ENCODE data around the gene FANCD2. TPM values are rescaled to one million over a fixed set of nuclear protein-coding genes. Genes with fewer than 3 reads are reported as not detected.
"Not testable (repeated sequence)": the region's sequence is repeated elsewhere in the genome, so short reads cannot be mapped to it uniquely, and the experiment has no call there.

FANCD2 gene
- total RNA-seq, 4 donors from 2014 or later, result 4.6 to 38.0 (median 7.7) TPM

DNA sequence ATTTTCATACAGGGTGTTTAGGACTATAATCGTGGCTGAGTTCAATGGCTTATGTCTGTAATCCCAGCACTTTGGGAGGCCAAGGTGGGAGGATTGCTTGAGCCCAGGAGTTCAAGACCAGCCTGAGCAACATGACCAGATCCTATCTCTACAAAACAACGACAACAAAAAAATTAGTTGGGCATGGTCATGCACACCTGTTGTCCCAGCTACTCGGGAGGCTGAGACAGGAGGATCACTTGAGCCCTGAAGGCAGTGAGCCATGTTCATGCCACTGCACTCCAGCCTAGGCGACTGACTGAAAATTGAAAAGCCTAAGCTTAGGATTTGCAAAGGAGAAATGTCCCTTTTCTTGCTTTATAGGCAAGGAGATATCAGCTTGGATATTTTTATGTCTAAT, 90.7 kb downstream of the FANCD2 start:
- DNase-seq, result no peak

DNA sequence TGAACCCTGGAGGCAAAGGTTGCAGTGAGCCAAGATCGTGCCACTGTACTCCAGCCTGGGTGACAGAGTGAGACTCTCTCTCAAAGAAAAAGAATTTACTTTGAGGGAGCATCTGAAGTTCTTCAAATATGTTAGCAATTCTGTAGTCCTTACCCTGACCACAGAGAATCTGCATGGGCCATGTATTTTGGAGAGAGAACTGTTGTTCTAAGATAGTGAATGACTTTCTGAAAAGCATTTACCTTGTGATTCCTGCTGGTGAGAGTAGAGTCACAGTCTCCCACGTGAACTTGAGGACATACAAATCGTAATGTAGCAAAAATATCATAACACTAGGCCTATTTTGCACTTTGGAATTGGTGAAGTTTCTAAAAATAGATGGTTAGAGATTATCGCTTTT, 93.1 kb downstream of the FANCD2 start:
- no peak overlapping the region for H3K4me3 ChIP-seq
- no peak for DNase-seq
- H3K27ac ChIP-seq, result no peak overlapping the region
- no peaks in the 10 kb centered on the region for H3K9me3 ChIP-seq
- H3K36me3 ChIP-seq, result no peaks in the 10 kb centered on the region
- H3K4me1 ChIP-seq, result peaks cover 0 to 18% (median 3%) of the 10 kb centered on the region in 4 donors
- no peak for TF ChIP-seq POLR2A (IDR thresholded peaks at IDR 0.05)
- TF ChIP-seq, protein P1, sequence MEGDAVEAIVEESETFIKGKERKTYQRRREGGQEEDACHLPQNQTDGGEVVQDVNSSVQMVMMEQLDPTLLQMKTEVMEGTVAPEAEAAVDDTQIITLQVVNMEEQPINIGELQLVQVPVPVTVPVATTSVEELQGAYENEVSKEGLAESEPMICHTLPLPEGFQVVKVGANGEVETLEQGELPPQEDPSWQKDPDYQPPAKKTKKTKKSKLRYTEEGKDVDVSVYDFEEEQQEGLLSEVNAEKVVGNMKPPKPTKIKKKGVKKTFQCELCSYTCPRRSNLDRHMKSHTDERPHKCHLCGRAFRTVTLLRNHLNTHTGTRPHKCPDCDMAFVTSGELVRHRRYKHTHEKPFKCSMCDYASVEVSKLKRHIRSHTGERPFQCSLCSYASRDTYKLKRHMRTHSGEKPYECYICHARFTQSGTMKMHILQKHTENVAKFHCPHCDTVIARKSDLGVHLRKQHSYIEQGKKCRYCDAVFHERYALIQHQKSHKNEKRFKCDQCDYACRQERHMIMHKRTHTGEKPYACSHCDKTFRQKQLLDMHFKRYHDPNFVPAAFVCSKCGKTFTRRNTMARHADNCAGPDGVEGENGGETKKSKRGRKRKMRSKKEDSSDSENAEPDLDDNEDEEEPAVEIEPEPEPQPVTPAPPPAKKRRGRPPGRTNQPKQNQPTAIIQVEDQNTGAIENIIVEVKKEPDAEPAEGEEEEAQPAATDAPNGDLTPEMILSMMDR (IDR thresholded peaks at IDR 0.05), result no peak
- no peaks in the 10 kb centered on the region for H3K27me3 ChIP-seq

More for the DNA sequence above, 90.7 kb downstream of the FANCD2 start:
- H3K4me3 ChIP-seq, result peak overlapping the region in 1 of 4 donors; percentile 90
- H3K9me3 ChIP-seq, result no peaks in the 10 kb centered on the region
- no peak for TF ChIP-seq POLR2A (IDR thresholded peaks at IDR 0.05)
- TF ChIP-seq, protein P1 (IDR thresholded peaks at IDR 0.05), result no peak
- H3K27me3 ChIP-seq, result no peaks in the 10 kb centered on the region
- H3K4me1 ChIP-seq, result peaks cover 0 to 18% (median 3%) of the 10 kb centered on the region in 4 donors
- no peak overlapping the region for H3K27ac ChIP-seq
- no peaks in the 10 kb centered on the region for H3K36me3 ChIP-seq

DNA sequence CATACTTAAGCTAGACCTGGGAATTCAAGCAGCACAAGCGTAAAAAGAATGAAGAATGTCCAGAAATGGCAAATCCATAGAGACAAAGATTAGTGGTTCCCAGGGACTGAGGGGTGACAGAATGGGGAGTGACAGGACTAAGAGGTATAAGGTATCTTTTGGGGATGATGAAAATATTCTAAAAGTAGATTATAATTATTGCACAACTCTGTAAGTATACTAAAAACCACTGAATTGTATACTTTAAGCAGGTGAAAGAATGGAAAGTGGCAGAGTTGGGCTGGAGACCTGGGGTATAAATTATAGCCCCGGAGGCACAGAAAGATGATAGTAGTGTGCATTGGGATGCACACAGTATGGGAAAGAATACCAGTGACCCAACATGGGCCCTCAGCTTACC, 94.8 kb downstream of the FANCD2 start:
- Histone ChIP-seq H3K9me3 (no peaks in the 10 kb centered on the region), H3K36me3 (peaks cover 0 to 15% (median 0%) of the 10 kb centered on the region in 3 donors), H3K4me1 (peaks cover 0 to 18% (median 3%) of the 10 kb centered on the region in 4 donors)

DNA sequence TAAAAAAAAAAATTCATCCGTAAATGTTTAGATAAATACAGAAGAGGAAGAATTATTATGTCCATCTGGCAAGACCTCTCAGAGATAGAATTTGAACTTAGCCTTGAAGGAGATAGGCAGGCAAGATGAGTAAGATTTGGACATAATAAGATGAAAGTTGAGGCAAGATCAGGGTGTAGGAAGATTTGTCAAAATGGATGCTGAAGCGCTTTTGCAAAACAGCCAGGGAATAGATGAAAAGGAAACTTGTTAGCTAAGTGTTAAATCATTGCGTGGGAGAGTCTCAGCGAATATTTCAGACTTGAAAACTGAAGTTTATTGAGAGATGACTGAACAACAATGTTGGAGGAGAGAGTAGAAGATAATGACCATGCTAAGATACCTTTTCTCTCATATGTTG, 96.5 kb downstream of the FANCD2 start:
- peaks cover 0 to 32% (median 0%) of the 10 kb centered on the region in 3 donors for H3K36me3 ChIP-seq
- H3K9me3 ChIP-seq, result no peaks in the 10 kb centered on the region
- H3K4me1 ChIP-seq, result peaks cover 0 to 4% (median 0%) of the 10 kb centered on the region in 4 donors
- no peak for DNase-seq
- no peak overlapping the region for H3K4me3 ChIP-seq
- H3K27me3 ChIP-seq, result no peaks in the 10 kb centered on the region
- no peak for TF ChIP-seq POLR2A (IDR thresholded peaks at IDR 0.05)
- TF ChIP-seq, protein P1 (IDR thresholded peaks at IDR 0.05), result no peak
- no peak overlapping the region for H3K27ac ChIP-seq

More for the DNA sequence above, 94.8 kb downstream of the FANCD2 start:
- Histone ChIP-seq H3K27me3 (no peaks in the 10 kb centered on the region), H3K27ac (no peak overlapping the region), H3K4me3 (no peak overlapping the region)
- DNase-seq, result no peak
- TF ChIP-seq, protein P1 (IDR thresholded peaks at IDR 0.05), result no peak
- no peak for TF ChIP-seq POLR2A (IDR thresholded peaks at IDR 0.05)

DNA sequence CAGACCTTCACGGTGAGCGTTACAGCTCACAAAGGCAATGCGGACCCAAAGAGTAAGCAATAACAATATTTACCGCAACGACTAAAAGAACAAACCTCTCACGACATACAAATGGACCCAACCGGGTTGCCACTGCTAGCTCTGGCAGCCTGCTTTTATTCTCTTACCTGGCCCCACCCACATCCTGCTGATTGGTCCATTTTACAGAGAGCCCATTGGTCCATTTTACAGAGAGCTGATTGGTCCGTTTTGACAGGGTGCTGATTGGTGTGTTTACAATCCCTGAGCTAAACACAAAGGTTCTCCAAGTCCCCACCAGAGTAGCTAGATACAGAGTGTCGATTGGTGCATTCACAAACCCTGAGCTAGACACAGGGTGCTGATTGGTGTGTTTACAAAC, 109.6 kb downstream of the FANCD2 start:
- H3K4me3 ChIP-seq, H3K27me3 ChIP-seq, H3K36me3 ChIP-seq, DNase-seq, H3K9me3 ChIP-seq, H3K4me1 ChIP-seq, H3K27ac ChIP-seq: not testable (repeated sequence)

DNA sequence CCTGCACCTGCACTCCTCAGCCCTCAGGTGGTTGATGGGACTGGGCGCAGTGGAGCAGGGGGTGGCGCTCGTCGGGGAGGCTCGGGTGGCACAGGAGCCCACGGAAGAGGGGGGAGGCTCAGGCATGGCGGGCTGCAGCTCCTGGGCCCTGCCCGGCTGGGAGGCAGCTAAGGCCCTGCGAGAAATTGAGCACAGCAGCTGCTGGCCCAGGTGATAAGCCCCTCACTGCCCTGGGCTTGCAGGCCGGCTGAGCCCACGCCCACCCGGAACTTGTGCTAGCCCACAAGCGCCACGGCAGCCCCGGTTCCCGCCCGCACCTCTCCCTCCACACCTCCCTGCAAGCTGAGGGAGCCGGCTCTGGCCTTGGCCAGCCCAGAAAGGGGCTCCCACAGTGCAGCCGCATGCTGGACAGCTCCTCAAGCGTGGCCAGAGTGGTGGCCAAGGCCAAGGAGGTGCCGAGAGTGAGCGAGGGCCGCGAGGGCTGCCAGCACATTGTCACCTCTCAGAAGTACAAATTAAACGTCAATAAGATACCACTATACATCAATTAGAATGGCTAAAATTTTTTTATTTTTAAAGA, 110.3 kb downstream of the FANCD2 start:
- Histone ChIP-seq H3K27me3 (no peaks in the 10 kb centered on the region), H3K4me3 (no peak overlapping the region), H3K27ac (no peak overlapping the region), H3K9me3 (no peaks in the 10 kb centered on the region), H3K36me3 (no peaks in the 10 kb centered on the region), H3K4me1 (peaks cover 0 to 4% (median 0%) of the 10 kb centered on the region in 4 donors)
- DNase-seq, result no peak
- TF ChIP-seq POLR2A (IDR thresholded peaks at IDR 0.05), result no peak
- TF ChIP-seq, protein P1 (IDR thresholded peaks at IDR 0.05), result no peak

Data from Peyer's patch (tissue), 4 donors.